CD1c-positive myeloid dendritic cell (primary cell): ENCODE measurements around the gene CRP.
"Not testable (repeated sequence)": the region's sequence is repeated elsewhere in the genome, so short reads cannot be mapped to it uniquely, and the experiment has no call there.

Experiments used
- DNase-seq: peaks from one replicate; pipeline ENCODE4 v3.0.0-alpha.2; 2016; ENCODE audit errors: extremely low spot score

The CRP gene

GRCh38 chr1:159699653-159700052, 14.7 kb downstream of the CRP start:
- no peak for DNase-seq

GRCh38 chr1:159699246-159699645, 15.1 kb downstream of the CRP start:
- no peak for DNase-seq

- no peak for DNase-seq
Measured at GRCh38 chr1:159687511-159687910, 26.9 kb downstream of the CRP start.

- DNase-seq: no peak
Measured at GRCh38 chr1:159686599-159687299, 27.6 kb downstream of the CRP start.

GRCh38 chr1:159678939-159679338, 35.5 kb downstream of the CRP start:
- DNase-seq: no peak

GRCh38 chr1:159675046-159675445, 39.3 kb downstream of the CRP start:
- DNase-seq: no peak

- DNase-seq: not testable (repeated sequence)
Measured at GRCh38 chr1:159672390-159672789, 42.0 kb downstream of the CRP start.

GRCh38 chr1:159669338-159669737, 45.1 kb downstream of the CRP start:
- no peak for DNase-seq

- no peak for DNase-seq
Measured at GRCh38 chr1:159668739-159669138, 45.6 kb downstream of the CRP start.

- DNase-seq: peak; percentile 77
Measured at GRCh38 chr1:159664247-159664646, 50.1 kb downstream of the CRP start.

GRCh38 chr1:159663552-159663951, 50.8 kb downstream of the CRP start:
- DNase-seq: peak; percentile 54
